GM13977 (cell line): ENCODE results near the gene SLC35A2.

ENCODE experiments used
- DNase-seq: peaks from one replicate; pipeline ENCODE4 v3.0.0; 2012; ENCODE audit warnings: low spot score
- CTCF ChIP-seq: IDR thresholded peaks from 2 replicates; pipeline ENCODE4 v1.5.1; 2012; ENCODE audit warnings: mild to moderate bottlenecking, control low read depth; ENCODE audit not compliant: insufficient read depth; ENCODE audit errors: extremely low read depth, missing control alignments
- in situ Hi-C: fragments of 300-500 bp; cut with MboI; formaldehyde crosslinking; loops from one replicate; pipeline ENCODE4 v1.12.0; 2022; ENCODE audit warnings: low sequenced_read_pairs, low pct_unique_long_range_greater_than_20kb, mixed read lengths, inconsistent platforms; ENCODE audit not compliant: unreplicated experiment

SLC35A2 gene

GRCh38 chrX:48911412-48912182, at the start of gene SLC35A2:
Gene SLC35A2 (minus strand): TSS chrX:48911646. CDS start chrX:48911636, 10 bp downstream.
- in situ Hi-C loops = no loop called here
- peak; percentile 79 for DNase-seq
- no peak for TF ChIP-seq CTCF

GRCh38 chrX:48960291-48960690, 48.8 kb upstream of the SLC35A2 start:
- no peak for TF ChIP-seq CTCF
- DNase-seq = no peak
- in situ Hi-C loops = no loop called here

GRCh38 chrX:48958635-48959094, 47.2 kb upstream of the SLC35A2 start:
- no peak for TF ChIP-seq CTCF

GRCh38 chrX:48957827-48958634, 46.6 kb upstream of the SLC35A2 start:
- TF ChIP-seq CTCF = no peak
- in situ Hi-C loops = no loop called here
- DNase-seq = peak; percentile 92

More at GRCh38 chrX:48958635-48959094, 47.2 kb upstream of the SLC35A2 start:
- DNase-seq = no peak
- in situ Hi-C loops = no loop called here

GRCh38 chrX:48957477-48957826, 46.0 kb upstream of the SLC35A2 start, which contains the start of gene OTUD5:
Gene OTUD5 (minus strand): TSS chrX:48957607. CDS start chrX:48957570, 37 bp downstream.
- peak; percentile 87 for DNase-seq
- no peak for TF ChIP-seq CTCF
- in situ Hi-C loops = no loop called here

GRCh38 chrX:48956728-48957414, 45.4 kb upstream of the SLC35A2 start:
- no peak for TF ChIP-seq CTCF
- in situ Hi-C loops = no loop called here
- no peak for DNase-seq
